ENCODE results near the gene ERFE. TPM values are rescaled to one million over a fixed set of nuclear protein-coding genes. Genes with fewer than 3 reads are reported as not detected.
"Not testable (repeated sequence)": the region's sequence is repeated elsewhere in the genome, so short reads cannot be mapped to it uniquely, and the experiment has no call there.

The ERFE gene
- total RNA-seq, 1 experiment from 2014 or later: 9.7 TPM

DNA sequence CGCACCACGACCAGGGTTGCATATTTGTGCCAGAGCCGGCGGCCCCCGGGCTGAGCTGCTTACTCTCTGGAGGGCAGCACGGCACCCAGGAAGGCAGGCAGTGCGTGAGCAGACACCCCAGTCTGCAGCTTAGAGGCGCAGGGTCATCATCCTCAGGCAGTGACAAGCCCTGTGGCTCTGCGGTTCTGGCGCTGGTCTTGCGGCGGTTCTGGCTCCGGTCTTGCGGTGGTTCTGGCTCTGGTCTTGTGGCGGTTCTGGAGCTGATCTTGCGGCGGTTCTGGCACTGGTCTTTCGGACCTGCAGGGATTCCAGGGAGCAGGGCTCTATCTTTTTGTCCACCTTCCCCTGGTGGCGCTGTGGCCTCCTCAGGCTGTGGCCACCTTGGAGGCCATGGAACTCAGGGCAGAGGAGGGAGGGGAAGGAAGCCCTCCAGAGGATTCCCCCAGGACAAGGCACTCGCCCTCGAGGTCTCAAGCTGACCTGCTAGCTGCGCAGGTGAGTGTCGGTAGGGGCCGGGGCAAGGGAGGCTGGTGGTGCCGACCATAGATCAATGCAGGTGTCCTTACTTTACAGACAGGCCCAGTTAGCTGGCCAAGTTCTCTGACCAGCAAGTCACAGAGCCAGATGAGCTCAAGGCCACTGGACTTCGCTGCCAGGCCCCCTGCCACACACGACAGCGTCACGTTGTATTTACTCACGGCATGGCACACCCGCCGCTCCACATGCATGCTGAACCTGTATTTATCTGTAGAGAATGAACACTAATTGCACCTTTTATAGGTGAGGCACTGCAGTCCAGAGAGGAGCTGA, 43.7 kb upstream of the ERFE start:
- ChIA-PET CTCF (no interaction called here), POLR2A (ENCODE audit: unreplicated experiment) (interaction anchor here (0.6 kb wide), 1 partner anchor 16 kb away, joined by 4 read pairs; no protein-coding TSS in a partner anchor)
- DNase-seq: no peak
- Histone ChIP-seq H3K36me3 (ENCODE audit: low read depth) (no peaks in the 10 kb centered on the region), H3F3A (ENCODE audit: insufficient read depth, low read depth) (peaks cover 4% of the 10 kb centered on the region; the same call in 1 of the 2 replicates), H3K9me3 (ENCODE audit: insufficient read depth, low read depth) (peaks cover 9% of the 10 kb centered on the region; the same call in 1 of the 2 replicates), H3K27me3 (ENCODE audit: insufficient read depth, low read depth) (peaks cover 38% of the 10 kb centered on the region), H3K9me2 (ENCODE audit: insufficient read depth) (no peaks in the 10 kb centered on the region), H2AFZ (no peak overlapping the region), H3K4me3 (no peak overlapping the region), H3K79me2 (ENCODE audit: low read depth) (no peaks in the 10 kb centered on the region), H3K4me2 (no peak overlapping the region), H4K20me1 (ENCODE audit: insufficient read depth) (no peaks in the 10 kb centered on the region), H3K4me1 (replicated peaks; ENCODE audit: insufficient read depth) (0 out of 2 replicates have a peak, but pooled peaks cover 4% of the 10 kb centered on the region), H3K27ac (no peak overlapping the region)
- no peak for TF ChIP-seq EZH2 (IDR thresholded peaks at IDR 0.05; ENCODE audit: low read depth)
- TF ChIP-seq, protein P1, sequence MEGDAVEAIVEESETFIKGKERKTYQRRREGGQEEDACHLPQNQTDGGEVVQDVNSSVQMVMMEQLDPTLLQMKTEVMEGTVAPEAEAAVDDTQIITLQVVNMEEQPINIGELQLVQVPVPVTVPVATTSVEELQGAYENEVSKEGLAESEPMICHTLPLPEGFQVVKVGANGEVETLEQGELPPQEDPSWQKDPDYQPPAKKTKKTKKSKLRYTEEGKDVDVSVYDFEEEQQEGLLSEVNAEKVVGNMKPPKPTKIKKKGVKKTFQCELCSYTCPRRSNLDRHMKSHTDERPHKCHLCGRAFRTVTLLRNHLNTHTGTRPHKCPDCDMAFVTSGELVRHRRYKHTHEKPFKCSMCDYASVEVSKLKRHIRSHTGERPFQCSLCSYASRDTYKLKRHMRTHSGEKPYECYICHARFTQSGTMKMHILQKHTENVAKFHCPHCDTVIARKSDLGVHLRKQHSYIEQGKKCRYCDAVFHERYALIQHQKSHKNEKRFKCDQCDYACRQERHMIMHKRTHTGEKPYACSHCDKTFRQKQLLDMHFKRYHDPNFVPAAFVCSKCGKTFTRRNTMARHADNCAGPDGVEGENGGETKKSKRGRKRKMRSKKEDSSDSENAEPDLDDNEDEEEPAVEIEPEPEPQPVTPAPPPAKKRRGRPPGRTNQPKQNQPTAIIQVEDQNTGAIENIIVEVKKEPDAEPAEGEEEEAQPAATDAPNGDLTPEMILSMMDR (conservative IDR thresholded peaks at IDR 0.05): no peak
- intact Hi-C loops (cut with micrococcal nuclease; ENCODE audit: unreplicated experiment): no loop called here
- BruUV-seq (replicated peaks): no TSS peak

DNA sequence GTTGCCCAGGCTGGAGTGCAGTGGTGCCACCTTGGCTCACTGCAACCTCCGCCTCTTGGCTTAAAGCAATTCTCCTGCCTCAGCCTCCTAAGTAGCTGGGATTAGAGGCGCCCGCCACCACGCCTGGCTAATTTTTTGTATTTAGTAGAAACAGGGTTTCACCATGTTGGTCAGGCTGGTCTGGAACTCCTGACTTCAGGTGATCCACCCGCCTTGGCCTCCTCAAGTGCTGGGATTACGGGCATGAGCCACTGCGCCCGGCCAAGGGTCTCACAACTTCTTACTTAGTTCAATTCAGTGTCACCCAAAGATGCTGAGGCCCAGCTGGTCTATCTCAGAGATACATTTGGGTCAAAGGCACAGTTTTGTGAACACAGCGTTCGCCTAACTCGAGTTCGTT, 43.1 kb upstream of the ERFE start:
- H3K4me3 ChIP-seq; H2AFZ ChIP-seq; H4K20me1 ChIP-seq (ENCODE audit: insufficient read depth); intact Hi-C loops (cut with micrococcal nuclease; ENCODE audit: unreplicated experiment); H3K79me2 ChIP-seq (ENCODE audit: low read depth); H3K9me3 ChIP-seq (ENCODE audit: insufficient read depth, low read depth); DNase-seq; H3K27ac ChIP-seq; H3K4me2 ChIP-seq; H3K4me1 ChIP-seq (replicated peaks; ENCODE audit: insufficient read depth); H3K36me3 ChIP-seq (ENCODE audit: low read depth); CTCF ChIA-PET; BruUV-seq (replicated peaks); H3F3A ChIP-seq (ENCODE audit: insufficient read depth, low read depth); H3K9me2 ChIP-seq (ENCODE audit: insufficient read depth): not testable (repeated sequence)
- H3K27me3 ChIP-seq (ENCODE audit: insufficient read depth, low read depth): peaks cover 45% of the 10 kb centered on the region
- POLR2A ChIA-PET (ENCODE audit: unreplicated experiment): interaction anchor here (0.6 kb wide), 1 partner anchor 17 kb away, joined by 4 read pairs; no protein-coding TSS in a partner anchor

DNA sequence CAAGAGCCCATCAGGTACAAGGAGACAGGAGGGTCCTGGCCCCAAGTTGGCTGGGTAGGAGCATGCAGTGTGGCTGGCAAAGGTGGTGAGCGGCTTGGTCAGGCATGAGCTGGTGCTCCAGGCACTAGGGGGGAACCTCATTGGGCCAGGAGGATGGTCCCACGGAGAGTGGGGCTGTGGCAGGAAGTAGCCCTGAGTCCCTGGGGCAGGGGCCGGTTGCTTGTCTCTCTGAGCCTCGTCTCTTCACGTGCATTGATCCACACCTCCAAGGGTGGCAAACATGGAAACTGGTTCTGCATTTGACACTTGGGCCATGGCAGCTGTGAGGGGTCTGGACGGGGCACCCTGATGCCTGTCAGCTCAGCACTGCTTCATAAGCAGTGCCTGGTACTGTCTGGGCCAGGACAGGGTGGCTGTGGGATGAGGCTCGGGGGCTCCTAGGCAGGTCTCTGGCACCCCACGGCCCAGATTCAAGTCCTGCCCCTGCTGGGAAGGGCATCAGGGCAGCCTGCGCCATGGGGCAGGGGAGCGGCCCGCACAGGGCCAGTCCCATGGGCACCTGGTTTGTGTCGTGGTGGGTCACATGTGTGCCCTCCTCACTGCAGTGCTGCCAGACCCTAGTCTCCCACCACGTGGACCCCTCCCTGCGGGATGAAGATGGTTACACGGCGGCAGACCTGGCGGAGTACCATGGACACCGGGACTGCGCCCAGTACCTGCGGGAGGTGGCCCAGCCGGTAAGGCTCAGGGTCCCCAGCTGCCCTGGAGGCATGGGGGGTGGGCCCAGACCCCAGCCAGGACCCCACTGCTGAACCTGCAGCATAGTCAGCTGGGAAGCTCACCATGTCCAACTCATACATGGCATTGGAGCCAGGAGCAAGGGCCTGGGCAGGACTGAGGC, 42.2 kb upstream of the ERFE start:
- peaks cover 9% of the 10 kb centered on the region; the same call in 1 of the 2 replicates for H3K9me3 ChIP-seq (ENCODE audit: insufficient read depth, low read depth)

More for the DNA sequence above, 42.2 kb upstream of the ERFE start:
- no peaks in the 10 kb centered on the region for H3K9me2 ChIP-seq (ENCODE audit: insufficient read depth)
- no peaks in the 10 kb centered on the region for H3K79me2 ChIP-seq (ENCODE audit: low read depth)
- no peak overlapping the region for H3K4me3 ChIP-seq
- TF ChIP-seq, protein P1 (conservative IDR thresholded peaks at IDR 0.05): no peak
- no peak for TF ChIP-seq EZH2 (IDR thresholded peaks at IDR 0.05; ENCODE audit: low read depth)
- DNase-seq: no peak
- H4K20me1 ChIP-seq (ENCODE audit: insufficient read depth): no peaks in the 10 kb centered on the region
- peaks cover 53% of the 10 kb centered on the region for H3K27me3 ChIP-seq (ENCODE audit: insufficient read depth, low read depth)
- intact Hi-C loops (cut with micrococcal nuclease; ENCODE audit: unreplicated experiment): no loop called here
- POLR2A ChIA-PET (ENCODE audit: unreplicated experiment): interaction anchor here (0.5 kb wide), 1 partner anchor 30 kb away, joined by 4 read pairs; no protein-coding TSS in a partner anchor
- no TSS peak for BruUV-seq (replicated peaks)
- no peak overlapping the region for H2AFZ ChIP-seq
- CTCF ChIA-PET: no interaction called here
- no peak overlapping the region for H3K27ac ChIP-seq
- H3K4me2 ChIP-seq: no peak overlapping the region
- H3K36me3 ChIP-seq (ENCODE audit: low read depth): no peaks in the 10 kb centered on the region
- H3K4me1 ChIP-seq (replicated peaks; ENCODE audit: insufficient read depth): 0 out of 2 replicates have a peak, but pooled peaks cover 4% of the 10 kb centered on the region
- peaks cover 5% of the 10 kb centered on the region; the same call in 1 of the 2 replicates for H3F3A ChIP-seq (ENCODE audit: insufficient read depth, low read depth)
